Left ventricle myocardium superior (tissue), 1 donor: ENCODE measurements around the gene SVOPL. TPM values are rescaled to one million over a fixed set of nuclear protein-coding genes. Genes with fewer than 3 reads are reported as not detected.
"Not testable (repeated sequence)": the region's sequence is repeated elsewhere in the genome, so short reads cannot be mapped to it uniquely, and the experiment has no call there.

Experiments
- ATAC-seq: fragments of 200-7000 bp; cut with Tn5 transposase; one replicate; pipeline ENCODE4 v1.9.1; 2020; ENCODE audit warnings: mild to moderate bottlenecking, moderate library complexity
- DNase-seq: peaks from one replicate; pipeline ENCODE4 v3.0.0-alpha.2; 2020
- intact Hi-C: fragments of 100-400 bp; cut with micrococcal nuclease; formaldehyde crosslinking; loops from one replicate; pipeline ENCODE4 v1.11.0; 2022
- long read RNA-seq: library from polyadenylated mRNA; unstranded; transcript quantifications from one replicate; pipeline ENCODE4 v2.0.0, GENCODE V29; 2021
- total RNA-seq: library from RNA; stranded (reverse); fragmentation: NEBNext Ultra II Directional; extraction: Animal tissue kit (Norgen Biotek cat#: 25700); gene quantifications from one replicate; pipeline ENCODE4 v1.2.1, GENCODE V29; 2021
- donor health status: DM: no; HTN: yes; CAD: no; lungs with severe emphysema.

Gene SVOPL, protein sequence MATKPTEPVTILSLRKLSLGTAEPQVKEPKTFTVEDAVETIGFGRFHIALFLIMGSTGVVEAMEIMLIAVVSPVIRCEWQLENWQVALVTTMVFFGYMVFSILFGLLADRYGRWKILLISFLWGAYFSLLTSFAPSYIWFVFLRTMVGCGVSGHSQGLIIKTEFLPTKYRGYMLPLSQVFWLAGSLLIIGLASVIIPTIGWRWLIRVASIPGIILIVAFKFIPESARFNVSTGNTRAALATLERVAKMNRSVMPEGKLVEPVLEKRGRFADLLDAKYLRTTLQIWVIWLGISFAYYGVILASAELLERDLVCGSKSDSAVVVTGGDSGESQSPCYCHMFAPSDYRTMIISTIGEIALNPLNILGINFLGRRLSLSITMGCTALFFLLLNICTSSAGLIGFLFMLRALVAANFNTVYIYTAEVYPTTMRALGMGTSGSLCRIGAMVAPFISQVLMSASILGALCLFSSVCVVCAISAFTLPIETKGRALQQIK
- total RNA-seq = not detected
- long read RNA-seq = 0 reads

DNA sequence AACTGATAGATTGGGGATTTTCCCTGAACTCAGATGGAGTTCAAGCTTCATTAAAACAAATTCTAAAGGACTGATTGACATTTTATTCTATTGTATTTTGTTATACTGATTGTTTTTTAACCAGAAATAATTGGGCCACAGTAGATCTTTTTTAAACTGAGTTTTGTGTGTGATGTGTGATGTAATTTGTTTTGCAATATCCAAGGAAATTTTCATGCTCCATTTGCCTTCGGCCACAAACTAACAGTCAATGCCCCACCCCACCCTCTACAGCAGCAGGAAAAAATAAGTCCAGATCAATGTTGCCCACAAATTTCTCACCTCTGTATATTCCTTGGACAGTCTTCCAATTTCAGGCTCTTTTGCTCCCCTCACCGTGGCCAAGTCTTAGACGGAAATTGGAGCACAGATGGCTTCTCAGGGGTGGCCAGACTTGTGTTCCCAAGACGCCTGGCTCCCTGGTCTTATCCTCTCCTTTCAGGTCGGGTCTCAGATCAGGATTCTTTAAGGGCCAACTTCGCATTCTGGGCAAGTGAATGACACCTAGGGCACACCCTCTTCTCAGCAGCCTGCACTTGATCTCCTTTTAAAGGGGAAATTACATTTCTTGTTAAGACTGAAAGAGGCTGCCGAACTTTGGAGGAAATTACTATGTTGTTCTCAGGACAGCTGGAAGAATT lies at the start of gene SVOPL:
Gene SVOPL (minus strand): TSS at position 506 of the 680 bp plus-strand sequence. CDS start 22,317 bp downstream, outside the sequence.
- ATAC-seq (no peak), DNase-seq (no peak)
- intact Hi-C loops = no loop called here

DNA sequence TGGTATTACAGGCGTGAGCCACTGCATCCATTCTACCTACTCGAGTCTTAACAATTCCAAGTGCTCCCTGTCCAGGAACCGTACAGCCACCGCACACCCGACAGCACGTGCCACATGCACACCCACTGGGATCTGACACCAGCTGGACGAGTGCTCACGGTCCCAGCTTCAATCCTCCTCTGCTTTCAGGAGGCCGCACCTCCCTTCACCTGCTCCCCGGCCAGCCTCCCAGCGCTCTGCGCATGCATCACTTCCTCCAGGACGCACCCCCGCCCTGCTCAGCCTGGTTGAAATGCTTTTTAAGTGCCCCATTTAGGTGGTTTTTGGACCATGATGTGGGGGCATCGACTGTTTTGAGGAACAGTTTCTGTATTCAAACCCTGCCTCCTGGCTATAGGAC lies 49.3 kb upstream of the SVOPL start:
- intact Hi-C loops = no loop called here
- ATAC-seq (no peak), DNase-seq (no peak)

DNA sequence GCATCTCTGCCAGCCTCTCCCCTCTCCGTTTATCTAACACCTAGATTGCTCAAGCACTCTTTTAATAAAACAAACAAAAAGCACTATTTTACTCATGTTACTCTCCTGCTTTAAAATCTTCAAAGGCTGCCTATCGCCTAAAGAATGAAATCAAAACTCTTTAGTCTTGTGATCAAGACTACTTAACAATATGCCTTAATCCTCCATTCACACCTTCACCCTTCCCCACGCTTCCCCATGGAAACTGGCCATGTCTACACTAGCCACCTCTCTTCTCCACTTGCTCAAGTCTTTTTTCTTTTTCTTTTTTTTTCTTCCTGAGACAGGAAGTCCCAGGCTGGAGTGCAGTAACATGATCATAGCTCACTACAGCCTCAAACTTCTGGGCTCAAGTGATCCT lies 48.8 kb upstream of the SVOPL start:
- ATAC-seq = no peak
- intact Hi-C loops = no loop called here
- DNase-seq = no peak

DNA sequence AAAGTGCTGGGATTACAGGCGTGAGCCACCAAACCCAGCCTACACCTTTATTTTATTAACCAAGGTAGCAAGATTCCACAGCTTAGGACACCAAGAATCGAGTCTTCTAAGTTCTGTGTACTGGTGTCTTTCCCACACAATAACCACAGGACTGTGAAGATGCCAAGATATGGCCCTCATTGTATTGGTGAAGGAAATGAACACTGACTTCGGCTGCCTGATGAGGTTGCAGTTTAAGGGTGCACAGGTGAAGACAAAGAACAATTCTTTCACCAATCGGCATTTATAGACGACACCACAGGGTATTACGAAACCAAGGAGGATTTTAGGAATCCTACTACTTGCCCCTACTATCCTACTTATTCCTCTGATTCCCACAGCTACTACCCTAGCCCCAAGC lies 47.5 kb upstream of the SVOPL start:
- intact Hi-C loops = no loop called here
- ATAC-seq (no peak), DNase-seq (no peak)

DNA sequence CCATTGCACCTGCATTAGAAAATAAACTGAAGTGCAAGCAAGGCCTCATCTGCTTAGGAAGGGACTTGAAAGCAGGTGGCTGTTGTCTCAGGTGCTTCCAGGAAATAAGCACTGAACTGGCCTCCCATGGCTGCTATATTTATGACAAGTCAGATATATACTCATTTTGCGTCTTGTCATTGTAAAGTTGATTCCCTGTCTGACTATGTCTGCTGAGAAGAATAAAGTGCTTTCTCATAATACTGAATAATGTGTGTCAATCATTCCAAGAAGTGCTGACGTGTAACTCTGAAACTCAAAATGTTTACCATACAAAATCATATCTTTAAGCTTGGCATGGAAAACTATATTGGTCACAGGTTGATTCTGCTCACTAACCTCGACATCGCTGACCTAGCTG lies 44.9 kb upstream of the SVOPL start:
- ATAC-seq = no peak
- intact Hi-C loops = no loop called here

DNA sequence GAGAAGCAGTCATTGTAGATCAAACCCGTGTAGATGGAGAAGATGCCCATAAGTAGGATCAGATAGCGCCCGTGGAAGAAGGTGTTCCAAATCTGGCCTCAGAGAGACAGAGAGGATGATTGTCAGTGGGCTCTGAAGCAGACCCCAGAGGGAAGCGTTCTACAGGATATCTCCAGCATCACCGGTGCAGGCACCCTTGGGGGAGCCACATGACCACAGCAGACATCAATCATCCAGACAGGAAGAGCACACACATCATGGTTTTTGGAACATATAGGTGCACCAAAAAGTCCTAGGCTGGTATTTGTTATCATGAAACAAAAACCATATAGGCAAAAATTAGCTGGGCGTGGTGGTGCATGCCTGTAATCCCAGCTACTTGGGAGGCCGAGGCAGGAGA lies 44.0 kb upstream of the SVOPL start:
- ATAC-seq (no peak), DNase-seq (no peak)
- intact Hi-C loops = no loop called here

More for the DNA sequence above, 44.9 kb upstream of the SVOPL start:
- DNase-seq = no peak

DNA sequence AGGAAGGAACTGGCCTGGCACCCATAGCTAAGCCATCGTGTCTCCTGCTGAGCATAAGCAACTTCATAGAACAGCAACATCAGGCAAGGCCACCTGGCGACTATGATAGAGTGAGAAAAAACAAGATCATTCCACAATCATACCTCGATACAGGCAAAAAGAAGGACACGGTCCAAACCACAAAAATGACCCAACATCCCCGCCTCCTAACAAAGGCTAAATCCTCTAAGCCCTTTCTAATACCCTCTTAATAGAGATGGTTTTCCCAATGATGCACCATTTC lies 40.2 kb upstream of the SVOPL start:
- DNase-seq (no peak), ATAC-seq (no peak)
- intact Hi-C loops = no loop called here

DNA sequence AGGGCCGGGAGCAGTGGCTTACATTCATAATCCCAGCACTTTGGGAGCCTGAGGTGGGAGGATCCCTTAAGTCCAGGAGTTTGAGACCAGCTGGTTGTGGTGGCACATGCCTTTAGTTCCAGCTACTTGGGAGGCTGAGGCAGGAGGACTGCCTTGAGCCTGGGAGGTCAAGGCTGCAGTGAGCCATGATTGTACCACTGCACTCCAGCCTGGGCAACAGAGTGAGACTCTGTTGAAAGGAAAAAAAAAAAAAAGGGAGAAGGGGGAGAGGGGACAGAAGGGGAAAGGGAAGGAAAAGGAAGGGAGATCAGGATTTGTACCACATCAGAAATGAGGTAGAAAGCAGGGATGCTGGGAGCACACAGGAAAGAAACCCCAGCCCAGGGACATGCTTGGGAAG lies 38.7 kb upstream of the SVOPL start:
- DNase-seq (no peak), ATAC-seq (no peak)
- intact Hi-C loops = loop anchor here (2.0 kb wide), 1 partner anchor 579 kb away; no protein-coding TSS in a partner anchor

DNA sequence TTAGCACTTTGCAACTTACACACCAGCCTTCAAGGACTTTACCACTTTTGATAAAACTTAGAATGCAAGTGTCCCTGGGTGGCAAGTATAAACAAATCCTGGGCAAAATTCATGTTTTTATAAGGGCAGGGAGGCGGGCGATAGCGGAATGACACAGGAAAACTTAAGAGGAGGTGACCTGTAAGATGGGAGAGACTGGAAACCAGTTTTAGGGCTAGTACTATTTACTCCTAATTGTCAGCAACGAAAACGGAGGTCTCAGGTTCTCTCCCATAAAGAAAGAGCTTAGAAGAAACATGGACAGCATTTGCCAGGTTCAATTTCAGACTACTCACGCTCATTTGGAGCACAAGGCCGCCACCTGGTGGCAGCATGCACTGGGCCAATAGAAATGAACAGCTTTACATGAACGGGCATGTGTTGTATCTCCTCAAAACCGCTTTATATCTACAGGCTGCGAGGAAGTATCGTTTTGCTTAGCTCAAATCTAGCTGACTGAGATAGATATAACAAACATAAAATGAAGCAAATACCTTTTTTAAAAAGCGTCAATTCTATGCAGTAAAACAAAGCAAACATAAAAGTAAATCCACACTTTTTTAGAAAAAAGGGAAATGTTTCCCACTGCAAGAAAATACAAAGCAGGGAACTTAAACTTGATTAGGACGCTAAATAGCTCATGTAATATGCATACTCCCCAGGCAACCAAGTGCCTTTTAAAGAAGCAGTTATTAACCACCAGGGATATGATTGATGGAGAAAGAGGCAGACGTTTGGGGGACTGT lies 37.6 kb upstream of the SVOPL start:
- ATAC-seq (peak; percentile 79), DNase-seq (peak; percentile 90)
- intact Hi-C loops = loop anchor here (2.0 kb wide), 1 partner anchor 578 kb away; no protein-coding TSS in a partner anchor

DNA sequence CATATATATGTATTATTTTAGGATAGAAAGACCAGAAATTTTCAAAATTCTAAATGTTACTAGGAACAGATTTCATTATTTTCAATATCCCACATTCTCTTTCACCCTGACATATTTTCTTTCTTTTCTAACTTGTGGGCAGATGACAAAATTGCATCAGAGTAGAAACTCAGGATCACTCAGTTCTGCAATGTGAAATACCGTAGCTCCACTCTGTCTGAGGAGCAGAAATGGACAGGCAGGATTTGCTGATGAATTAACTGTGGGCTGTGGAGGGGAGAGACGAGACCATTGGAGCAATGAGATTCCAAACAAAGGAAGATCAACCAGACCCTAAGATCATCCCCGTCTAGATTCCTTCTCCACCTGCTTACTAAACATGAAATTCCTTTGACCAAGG lies 37.0 kb upstream of the SVOPL start:
- no peak for ATAC-seq
- DNase-seq = no peak
- intact Hi-C loops = loop anchor here (2.0 kb wide), 1 partner anchor 577 kb away; no protein-coding TSS in a partner anchor

DNA sequence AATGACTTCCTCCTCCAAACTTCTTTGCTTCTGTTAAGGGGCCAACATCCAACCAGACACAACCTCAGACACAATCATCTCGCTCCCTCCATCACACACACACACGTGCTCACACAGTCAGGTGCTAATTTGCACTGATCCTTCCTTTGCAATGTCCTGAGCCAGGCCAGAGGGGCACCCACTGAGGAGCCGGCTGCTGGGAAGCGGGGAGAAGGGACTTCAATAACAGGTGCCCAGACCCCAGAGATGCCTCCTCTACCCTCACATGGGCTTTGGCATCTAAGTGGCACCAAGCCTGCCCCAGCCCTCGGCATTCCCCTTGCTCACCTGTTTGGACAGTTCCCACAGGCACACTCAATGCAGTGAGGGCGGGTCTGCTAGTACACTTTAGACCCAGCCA lies 34.2 kb upstream of the SVOPL start:
- ATAC-seq (no peak), DNase-seq (no peak)
- intact Hi-C loops = no loop called here

DNA sequence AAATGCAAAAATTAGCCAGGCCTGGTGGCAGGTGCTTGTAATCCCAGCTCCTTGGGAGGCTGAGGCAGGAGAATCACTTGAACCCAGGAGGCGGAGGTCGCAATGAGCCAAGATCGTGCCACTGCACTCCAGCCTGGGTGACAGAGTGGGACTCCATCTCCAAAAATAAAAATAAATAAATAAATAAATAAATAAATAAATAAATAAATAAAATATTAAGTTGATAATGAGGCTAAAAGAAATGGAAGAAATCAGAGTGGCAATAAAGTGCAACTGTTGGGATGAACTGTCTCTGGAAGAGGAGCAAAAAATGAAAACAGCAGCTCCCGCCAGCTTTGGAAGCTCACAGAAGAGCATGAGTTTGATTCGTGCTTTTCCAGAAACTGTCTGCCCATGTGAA lies 30.6 kb upstream of the SVOPL start:
- DNase-seq, intact Hi-C loops, ATAC-seq: not testable (repeated sequence)

DNA sequence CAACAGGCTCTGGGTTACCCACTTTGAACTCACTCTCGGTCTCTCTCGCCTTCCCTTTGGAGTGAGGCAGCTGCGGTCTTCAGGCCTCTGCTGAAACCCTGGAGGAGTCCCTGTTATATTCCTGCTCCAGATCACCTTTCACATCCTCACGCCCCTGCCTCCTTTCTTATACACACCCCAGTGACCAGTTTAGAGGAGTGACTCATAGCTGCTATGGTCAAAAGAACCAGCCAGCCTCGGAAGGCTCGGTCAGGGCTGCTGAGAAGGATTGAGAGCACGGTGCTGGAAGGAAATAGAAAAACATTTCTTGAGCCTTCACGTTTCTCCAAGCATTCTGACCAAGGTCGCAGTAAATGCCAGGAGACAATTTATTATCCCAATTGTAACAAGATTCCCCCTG lies 28.3 kb upstream of the SVOPL start:
- intact Hi-C loops = no loop called here
- ATAC-seq (no peak), DNase-seq (no peak)

DNA sequence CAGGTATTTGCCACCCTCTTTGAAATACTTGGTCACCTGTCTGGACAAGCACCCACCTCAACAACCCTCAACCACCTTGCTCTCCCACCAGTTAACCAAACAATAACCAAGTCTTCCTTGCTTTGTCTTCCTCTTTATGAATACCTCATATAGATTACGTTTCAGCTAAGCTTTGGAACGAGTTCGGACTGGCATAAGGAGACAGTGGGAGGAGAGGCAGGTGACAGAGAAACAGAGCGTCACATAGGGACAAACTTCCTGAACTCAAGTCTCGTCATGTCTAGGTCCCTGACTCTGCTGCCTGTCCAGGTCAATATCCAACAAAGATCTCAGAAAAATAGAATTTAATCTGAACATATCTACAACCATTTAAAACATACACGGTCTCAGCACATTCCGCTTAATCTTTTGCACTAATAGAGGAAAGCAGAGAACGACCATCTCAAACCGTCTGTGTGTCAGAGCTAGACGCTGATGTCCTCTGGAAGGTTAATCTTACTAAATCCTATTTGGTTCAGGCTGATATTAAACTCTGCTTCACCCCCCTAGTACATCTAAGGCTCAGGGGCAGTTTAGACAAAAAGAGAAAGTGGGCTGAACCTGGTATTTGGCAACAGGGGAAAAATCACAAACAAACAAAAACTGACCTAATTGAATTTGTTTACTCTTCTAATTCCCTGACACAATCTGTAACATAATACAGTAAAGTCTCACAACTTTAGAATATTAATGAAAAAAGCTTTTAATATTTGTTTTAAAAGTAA lies 26.4 kb upstream of the SVOPL start:
- intact Hi-C loops = no loop called here
- ATAC-seq (no peak), DNase-seq (no peak)

DNA sequence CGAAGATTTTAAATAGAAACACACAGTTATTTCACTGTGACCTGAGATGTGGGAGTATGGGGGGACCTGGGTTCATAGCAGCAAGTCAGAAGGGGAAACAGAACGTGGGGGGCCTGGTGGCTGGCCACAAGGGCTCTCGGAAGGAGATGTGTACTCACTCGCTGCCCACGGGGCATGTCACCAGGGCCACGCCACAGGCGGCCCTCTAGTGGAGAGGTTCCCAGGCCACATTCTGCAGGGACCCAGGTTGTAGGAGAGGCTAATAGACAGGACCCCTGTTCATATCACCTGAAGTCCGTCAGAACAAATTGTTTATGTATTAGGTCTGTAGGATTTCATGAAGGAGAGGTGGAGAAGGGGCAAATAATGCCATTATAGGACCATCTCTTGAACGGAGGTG lies 25.1 kb upstream of the SVOPL start:
- intact Hi-C loops = no loop called here
- DNase-seq (no peak), ATAC-seq (no peak)

DNA sequence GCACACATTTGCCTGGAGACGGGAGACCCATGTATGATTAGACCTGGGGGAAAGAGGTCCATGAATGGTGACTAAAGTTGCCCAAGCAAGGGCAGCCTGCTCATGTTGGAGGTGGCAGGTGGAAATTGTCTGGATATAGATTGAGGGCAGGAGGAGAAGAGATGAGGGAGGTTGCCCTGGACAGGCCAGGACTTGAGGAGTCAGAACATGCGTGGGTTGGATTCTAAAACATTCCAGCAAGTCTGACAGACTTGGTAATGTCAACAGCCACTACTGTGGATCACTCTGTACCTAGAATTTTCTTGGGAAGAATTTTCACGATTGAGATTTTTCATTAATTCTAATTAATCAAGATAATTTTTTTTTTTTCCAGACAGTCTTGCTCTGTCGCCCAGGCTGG lies 19.1 kb upstream of the SVOPL start:
- intact Hi-C loops = no loop called here
- no peak for ATAC-seq
- no peak for DNase-seq

DNA sequence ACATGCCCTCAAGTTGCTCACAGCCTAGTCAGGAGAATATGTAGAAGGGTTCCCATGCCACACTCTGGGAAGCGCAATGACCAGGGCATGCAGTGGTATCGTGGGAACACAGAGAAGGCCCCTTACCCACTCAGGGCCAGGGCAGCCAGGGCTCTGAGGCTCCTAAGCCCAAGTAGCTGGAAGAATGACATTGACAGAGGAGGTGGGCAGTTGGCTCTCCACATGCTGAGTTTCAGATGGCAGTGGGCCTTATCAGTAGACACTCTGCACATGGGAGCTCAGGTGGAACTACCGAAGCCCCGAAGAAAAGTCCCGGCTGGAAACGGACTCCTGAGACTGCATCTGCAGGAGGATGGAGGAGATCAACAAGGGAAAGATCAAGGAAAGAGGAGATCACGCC lies 15.7 kb upstream of the SVOPL start:
- intact Hi-C loops = no loop called here
- DNase-seq (no peak), ATAC-seq (no peak)

DNA sequence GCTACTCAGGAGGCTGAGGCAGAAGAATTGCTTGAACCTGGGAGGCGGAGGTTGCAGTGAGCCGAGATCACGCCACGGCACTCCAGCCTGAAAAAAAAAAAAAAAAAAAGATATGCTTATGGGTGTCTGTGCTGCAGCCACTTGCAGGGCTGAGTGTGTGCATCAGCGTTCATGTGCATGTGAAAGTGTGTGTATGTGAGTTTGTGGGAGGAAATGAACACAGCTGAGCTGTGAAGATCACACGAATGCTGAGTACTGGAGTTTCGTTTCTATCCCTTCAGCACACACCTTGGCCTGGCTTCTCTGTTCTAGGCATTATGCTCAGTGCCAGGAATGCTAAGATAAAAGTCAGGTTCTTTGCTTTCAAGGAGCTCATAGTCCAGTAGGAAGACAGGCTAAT lies 12.0 kb upstream of the SVOPL start:
- ATAC-seq (no peak), DNase-seq (no peak)
- intact Hi-C loops = no loop called here

DNA sequence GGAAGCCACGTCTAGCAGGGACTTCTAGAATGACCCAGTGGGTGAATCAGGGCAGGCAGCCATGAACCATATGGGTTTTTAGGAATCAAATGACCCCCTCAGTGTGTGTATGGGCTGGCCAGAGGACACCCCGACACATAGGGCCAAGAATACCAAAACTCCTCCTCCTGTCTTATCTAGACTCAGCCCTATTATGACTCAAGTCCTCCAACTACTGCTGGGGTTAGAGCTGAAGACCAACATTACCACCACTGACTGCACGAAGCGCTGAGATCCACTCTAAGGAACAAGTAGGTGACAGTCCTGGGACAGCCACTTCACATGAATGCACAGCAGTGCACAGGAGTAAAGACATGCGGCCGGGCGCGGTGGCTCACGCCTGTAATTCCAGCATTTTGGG lies 11.5 kb upstream of the SVOPL start:
- no peak for DNase-seq
- intact Hi-C loops = no loop called here
- no peak for ATAC-seq
